SU-DHL-6 (cell line): Measurements from ENCODE around the gene MEF2D.
A peak's percentile ranks its signal among the peaks of the same experiment; 100 is the strongest.

Experiments used
- H2AFZ ChIP-seq: fragments of 200-600 bp; sonication (generic); 2 replicates; pipeline ENCODE4 v1.6.1; 2014; ENCODE audit warnings: low read depth, mild to moderate bottlenecking, moderate library complexity, mixed read lengths, antibody characterized with exemption, low read length; ENCODE audit not compliant: severe bottlenecking
- H3F3A ChIP-seq: fragments of 200-600 bp; shearing (Covaris generic); 2 replicates; pipeline ENCODE4 v1.6.0; 2016; ENCODE audit warnings: antibody characterized with exemption, mild to moderate bottlenecking; ENCODE audit not compliant: insufficient read depth
- H3K27ac ChIP-seq: fragments of 200-600 bp; sonication (generic); 2 replicates; pipeline ENCODE4 v1.5.1; 2016; ENCODE audit warnings: low read depth, mild to moderate bottlenecking, low read length, moderate library complexity, mixed read lengths
- H3K27me3 ChIP-seq: fragments of 200-600 bp; sonication (generic), shearing (Covaris generic); 2 replicates; pipeline ENCODE4 v1.6.0; 2014; ENCODE audit warnings: mild to moderate bottlenecking, low read length
- H3K36me3 ChIP-seq: fragments of 200-600 bp; sonication (generic); 2 replicates; pipeline ENCODE4 v1.6.1; 2014; ENCODE audit warnings: mild to moderate bottlenecking, low read length, mixed read lengths
- H3K4me2 ChIP-seq: fragments of 300-600, 200-600 bp; shearing (Covaris generic), sonication (generic); 2 replicates; pipeline ENCODE4 v1.6.0; 2014; ENCODE audit warnings: low read length, low read depth, mild to moderate bottlenecking; ENCODE audit not compliant: poor library complexity, severe bottlenecking
- H3K4me3 ChIP-seq: fragments of 200-600 bp; sonication (generic); 2 replicates; pipeline ENCODE4 v1.5.1; 2014; ENCODE audit warnings: antibody characterized with exemption, low read length, mild to moderate bottlenecking, mixed read lengths; ENCODE audit not compliant: insufficient read depth, poor library complexity, severe bottlenecking
- H3K79me2 ChIP-seq: fragments of 200-600 bp; sonication (generic); 2 replicates; pipeline ENCODE4 v1.6.1; 2014; ENCODE audit warnings: mild to moderate bottlenecking, low read length, moderate library complexity; ENCODE audit not compliant: insufficient read depth
- H3K9ac ChIP-seq: fragments of 200-600 bp; sonication (generic); 2 replicates; pipeline ENCODE4 v1.7.0; 2014; ENCODE audit warnings: mild to moderate bottlenecking, low read length
- H3K9me2 ChIP-seq: fragments of 200-600 bp; sonication (generic); replicated peaks from 2 replicates; pipeline ENCODE4 v1.6.1; 2014; ENCODE audit warnings: low read length; ENCODE audit not compliant: insufficient read depth
- H3K9me3 ChIP-seq: fragments of 200-600 bp; sonication (generic); 2 replicates; pipeline ENCODE4 v1.6.1; 2014; ENCODE audit warnings: low read length, mixed read lengths; ENCODE audit not compliant: insufficient read depth
- H4K20me1 ChIP-seq: fragments of 200-600 bp; sonication (generic); 2 replicates; pipeline ENCODE4 v1.6.1; 2014; ENCODE audit warnings: low read depth, mild to moderate bottlenecking, antibody characterized with exemption, low read length, moderate library complexity, mixed read lengths
- CTCF ChIP-seq: fragments of 200-600 bp; sonication (generic); IDR thresholded peaks from one replicate; pipeline ENCODE4 v1.5.1; 2017; ENCODE audit warnings: antibody characterized with exemption, mild to moderate bottlenecking, low read length, moderate library complexity; ENCODE audit not compliant: insufficient read depth, poor library complexity, severe bottlenecking
- EZH2phosphoT487 ChIP-seq: fragments of 200-600 bp; sonication (generic), shearing (Covaris generic); conservative IDR thresholded peaks from 2 replicates; pipeline ENCODE4 v1.6.1; 2018; ENCODE audit warnings: mild to moderate bottlenecking, antibody characterized with exemption, low read length, moderate library complexity, mixed read lengths

The MEF2D gene

GRCh38 chr1:156499842-156500542, 583 bp downstream of the MEF2D start:
- Histone ChIP-seq H3K27me3 (no peaks in the 10 kb centered on the region), H4K20me1 (peaks cover 4% of the 10 kb centered on the region; the same call in 1 of the 2 replicates), H3K9ac (peak overlapping the region; percentile 98), H3K9me2 (no peaks in the 10 kb centered on the region), H3K9me3 (no peaks in the 10 kb centered on the region), H3K79me2 (peaks cover 56% of the 10 kb centered on the region), H2AFZ (no peak overlapping the region), H3F3A (peaks cover 45% of the 10 kb centered on the region), H3K4me3 (peak overlapping the region; percentile 97), H3K36me3 (no peaks in the 10 kb centered on the region), H3K4me2 (peak overlapping the region; percentile 77), H3K27ac (peak overlapping the region; percentile 98)
- TF ChIP-seq EZH2phosphoT487, result no peak
- no peak for TF ChIP-seq CTCF

DNA sequence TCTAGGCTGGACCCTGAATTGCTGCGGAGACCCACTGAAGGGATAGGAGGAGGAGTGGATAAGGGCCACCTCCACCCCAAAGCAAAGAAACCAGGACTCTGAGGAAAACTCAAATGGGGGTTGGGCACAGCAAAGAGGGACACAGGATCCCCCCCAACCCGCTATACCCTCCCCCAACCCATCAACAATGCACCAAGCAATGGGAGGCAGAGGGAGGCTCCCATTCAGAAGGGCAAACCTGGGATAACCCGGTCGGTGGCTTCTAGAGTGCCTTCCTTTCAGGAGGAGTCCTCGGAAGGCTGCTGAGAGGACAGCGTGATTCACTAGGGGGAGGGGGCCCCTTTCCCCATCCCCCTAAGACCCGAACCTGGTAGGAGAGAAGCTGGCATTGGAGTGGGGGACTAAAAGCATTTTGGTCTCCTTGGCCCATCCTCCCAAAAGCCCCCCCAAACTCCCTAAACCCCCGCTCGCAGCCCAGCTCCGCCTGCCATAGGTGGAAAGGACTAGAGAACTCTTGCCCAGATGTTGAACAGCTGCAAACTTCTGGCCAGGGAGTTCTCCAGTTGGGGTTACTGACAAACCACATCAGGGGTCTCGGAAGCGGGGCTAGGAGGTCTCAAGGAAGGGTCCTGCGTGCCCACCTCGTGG, 1.3 kb downstream of the MEF2D start:
- Histone ChIP-seq H3K36me3 (no peaks in the 10 kb centered on the region), H3F3A (peaks cover 43% of the 10 kb centered on the region), H3K79me2 (peaks cover 62% of the 10 kb centered on the region), H4K20me1 (peaks cover 4% of the 10 kb centered on the region; the same call in 1 of the 2 replicates), H3K9me3 (no peaks in the 10 kb centered on the region), H3K4me3 (peak overlapping the region; percentile 97), H3K27me3 (no peaks in the 10 kb centered on the region), H3K9ac (peak overlapping the region; percentile 98), H3K27ac (peak overlapping the region; percentile 98), H3K9me2 (no peaks in the 10 kb centered on the region), H2AFZ (no peak overlapping the region), H3K4me2 (peak overlapping the region; percentile 77)
- TF ChIP-seq CTCF (no peak), EZH2phosphoT487 (no peak)

DNA sequence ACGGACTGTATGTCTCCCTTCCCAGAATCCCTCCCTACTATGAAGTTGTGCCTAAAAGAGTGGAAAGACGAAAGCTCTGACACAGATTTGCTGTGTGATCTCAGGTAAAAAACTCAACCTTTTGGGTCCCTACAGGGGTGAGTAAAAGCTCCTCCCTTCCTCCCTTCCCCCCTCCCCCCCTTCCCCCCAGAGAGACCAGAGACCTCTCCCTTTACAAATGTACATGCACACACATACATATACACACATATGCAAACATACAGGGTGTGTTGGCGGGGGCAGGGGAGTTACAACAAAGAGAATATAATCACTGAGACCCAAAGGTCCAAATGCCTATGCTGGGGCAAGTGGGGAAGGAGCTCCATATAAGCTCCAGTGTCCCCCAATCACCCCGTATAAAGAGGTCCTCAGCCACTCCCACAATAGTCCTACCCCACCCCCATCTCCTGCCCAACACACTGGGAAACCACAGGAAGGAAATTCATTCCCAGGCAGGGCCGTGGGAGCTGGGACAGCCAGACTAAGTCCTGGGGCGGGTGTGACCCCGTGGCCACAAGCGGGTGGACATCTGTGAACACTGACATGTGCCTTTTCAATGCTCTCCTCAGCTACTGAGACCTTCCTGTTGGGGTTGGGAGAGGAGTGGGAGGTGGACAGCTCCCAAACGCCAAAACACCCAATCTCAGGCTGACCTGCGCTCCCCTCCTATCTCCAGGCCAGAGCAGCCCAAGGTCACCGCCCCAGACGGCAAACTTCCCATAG, 2.0 kb downstream of the MEF2D start:
- TF ChIP-seq EZH2phosphoT487 (no peak), CTCF (no peak)
- Histone ChIP-seq H3K4me2 (peak overlapping the region; percentile 77), H3K9me2 (no peaks in the 10 kb centered on the region), H4K20me1 (peaks cover 4% of the 10 kb centered on the region; the same call in 1 of the 2 replicates), H3K9me3 (no peaks in the 10 kb centered on the region), H3K27me3 (no peaks in the 10 kb centered on the region), H3F3A (peaks cover 43% of the 10 kb centered on the region), H3K79me2 (peaks cover 69% of the 10 kb centered on the region), H3K36me3 (no peaks in the 10 kb centered on the region), H3K27ac (peak overlapping the region; percentile 98), H2AFZ (no peak overlapping the region), H3K9ac (peak overlapping the region; percentile 98), H3K4me3 (peak overlapping the region; percentile 97)
